Upper lobe of left lung (tissue), 6 donors: ENCODE measurements around the gene HOXC13. TPM values are rescaled to one million over a fixed set of nuclear protein-coding genes. Genes with fewer than 3 reads are reported as not detected.

ENCODE experiments used
- ATAC-seq, 2 donors: fragments of 200-7000 bp; cut with Tn5 transposase; one replicate each; pipeline ENCODE4 v1.9.1; 2022; ENCODE audit warnings: mild to moderate bottlenecking in 2 of 2, moderate library complexity in 2 of 2; ENCODE audit not compliant: low FRiP score in 2 of 2
- DNase-seq, 2 donors: peaks; one replicate each; pipeline ENCODE4 v3.0.0-alpha.2; 2019 to 2020
- H3K27ac ChIP-seq, 4 donors: fragments of 200-600 bp; sonication (generic); one replicate each; pipeline ENCODE4 v1.5.1; 2016 to 2019
- H3K27me3 ChIP-seq, 4 donors: fragments of 200-600 bp; sonication (generic); one replicate each; pipeline ENCODE4 v1.5.1; 2017 to 2019
- H3K36me3 ChIP-seq, 4 donors: fragments of 200-600 bp; sonication (generic); one replicate each; pipeline ENCODE4 v1.5.1; 2016 to 2019
- H3K4me1 ChIP-seq, 4 donors: fragments of 200-600 bp; sonication (generic); one replicate each; pipeline ENCODE4 v1.5.1; 2018 to 2019
- H3K4me3 ChIP-seq, 4 donors: fragments of 200-600 bp; sonication (generic); one replicate each; pipeline ENCODE4 v1.5.1; 2017 to 2019; ENCODE audit warnings: mild to moderate bottlenecking in 2 of 4, moderate library complexity in 1 of 4
- H3K9me3 ChIP-seq, 4 donors: fragments of 200-600 bp; sonication (generic); one replicate each; pipeline ENCODE4 v1.5.1; 2018 to 2019
- EP300 ChIP-seq, 4 donors: sonication (generic); formaldehyde crosslinking; IDR thresholded peaks; one replicate each; pipeline ENCODE4 v1.5.1; 2017; ENCODE audit warnings: antibody characterized with exemption in 4 of 4, control low read depth in 2 of 4
- POLR2A ChIP-seq, 4 donors: fragments of 450-650 bp; IDR thresholded peaks; one replicate each; pipeline ENCODE4 v1.5.1; 2016 to 2017; ENCODE audit warnings: antibody characterized with exemption in 4 of 4, mild to moderate bottlenecking in 2 of 4
- POLR2AphosphoS5 ChIP-seq, 2 donors: sonication (generic); formaldehyde crosslinking; IDR thresholded peaks; one replicate each; pipeline ENCODE4 v1.5.1; 2017; ENCODE audit warnings: antibody characterized with exemption in 2 of 2
- WGBS, 2 donors: methylation state at CpG; one replicate each; pipeline ENCODE4 v1.1.5; 2017 to 2018; 5-methylcytosine and 5-hydroxymethylcytosine counted together
- total RNA-seq, 6 donors: library from RNA; depleted of rRNA in 4 of 6; stranded (reverse); fragments of >200 nt in 4 of 6; gene quantifications; one replicate each; pipeline versions ENCODE4 v1.1.0 to v1.2.1, GENCODE V29; 2016 to 2021
- TF ChIP-seq, protein P1 (sequence below), 6 experiments: fragments of 450-650 bp in 4 of 6; fragments of 200-600 bp in 2 of 6; sonication (generic) in 2 of 6; IDR thresholded peaks; one replicate each; pipeline ENCODE4 v1.5.1; 2016 to 2019; ENCODE audit warnings: antibody characterized with exemption in 6 of 6
- donor health status: DM: no; HTN: no; CAD: no; lungs with moderate emphysema.
- donor health status: DM: no; HTN: yes; CAD: no; lungs with severe emphysema.

The HOXC13 gene
- total RNA-seq, 6 donors from 2014 or later = not detected

DNA sequence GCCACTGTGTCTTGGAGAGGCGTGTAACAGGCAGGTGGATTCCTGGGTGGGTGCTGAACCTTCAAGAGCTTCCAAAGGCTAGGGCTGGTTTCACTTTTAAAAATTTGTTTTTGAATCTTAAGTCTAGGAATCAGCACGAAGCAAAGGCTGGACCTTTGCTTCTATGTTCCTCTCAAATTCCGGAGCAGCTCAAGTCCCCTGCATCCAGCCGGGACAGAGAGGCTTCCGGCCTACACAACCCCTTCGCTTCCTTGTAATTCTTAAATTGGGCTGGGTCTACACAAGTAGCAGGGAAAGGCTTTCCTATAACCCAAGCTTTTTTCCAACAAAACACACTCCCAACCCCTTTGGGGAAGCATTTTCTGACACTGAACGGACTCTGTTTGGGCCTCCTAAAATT is 24.4 kb downstream of the HOXC13 start:
- no peak overlapping the region for H3K4me3 ChIP-seq
- DNase-seq = no peak
- H3K27ac ChIP-seq = no peak overlapping the region
- TF ChIP-seq EP300 (IDR thresholded peaks at IDR 0.05) = no peak
- TF ChIP-seq POLR2AphosphoS5 (IDR thresholded peaks at IDR 0.05) = no peak
- TF ChIP-seq, protein P1, sequence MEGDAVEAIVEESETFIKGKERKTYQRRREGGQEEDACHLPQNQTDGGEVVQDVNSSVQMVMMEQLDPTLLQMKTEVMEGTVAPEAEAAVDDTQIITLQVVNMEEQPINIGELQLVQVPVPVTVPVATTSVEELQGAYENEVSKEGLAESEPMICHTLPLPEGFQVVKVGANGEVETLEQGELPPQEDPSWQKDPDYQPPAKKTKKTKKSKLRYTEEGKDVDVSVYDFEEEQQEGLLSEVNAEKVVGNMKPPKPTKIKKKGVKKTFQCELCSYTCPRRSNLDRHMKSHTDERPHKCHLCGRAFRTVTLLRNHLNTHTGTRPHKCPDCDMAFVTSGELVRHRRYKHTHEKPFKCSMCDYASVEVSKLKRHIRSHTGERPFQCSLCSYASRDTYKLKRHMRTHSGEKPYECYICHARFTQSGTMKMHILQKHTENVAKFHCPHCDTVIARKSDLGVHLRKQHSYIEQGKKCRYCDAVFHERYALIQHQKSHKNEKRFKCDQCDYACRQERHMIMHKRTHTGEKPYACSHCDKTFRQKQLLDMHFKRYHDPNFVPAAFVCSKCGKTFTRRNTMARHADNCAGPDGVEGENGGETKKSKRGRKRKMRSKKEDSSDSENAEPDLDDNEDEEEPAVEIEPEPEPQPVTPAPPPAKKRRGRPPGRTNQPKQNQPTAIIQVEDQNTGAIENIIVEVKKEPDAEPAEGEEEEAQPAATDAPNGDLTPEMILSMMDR (IDR thresholded peaks at IDR 0.05) = no peak
- no peak for TF ChIP-seq POLR2A (IDR thresholded peaks at IDR 0.05)
- peaks cover 0 to 29% (median 12%) of the 10 kb centered on the region in 4 donors for H3K4me1 ChIP-seq
- H3K27me3 ChIP-seq = peaks cover 0 to 81% (median 46%) of the 10 kb centered on the region in 4 donors
- no peak for ATAC-seq
- H3K36me3 ChIP-seq = no peaks in the 10 kb centered on the region
- WGBS, 2 donors = 24 to 30% methylated on average over 7 of the region's 7 CpGs
- no peaks in the 10 kb centered on the region for H3K9me3 ChIP-seq

- Histone ChIP-seq H3K27me3 (peaks cover 0 to 79% (median 43%) of the 10 kb centered on the region in 4 donors), H3K9me3 (no peaks in the 10 kb centered on the region), H3K27ac (no peak overlapping the region), H3K36me3 (no peaks in the 10 kb centered on the region), H3K4me1 (peaks cover 0 to 29% (median 12%) of the 10 kb centered on the region in 4 donors), H3K4me3 (no peak overlapping the region)
- TF ChIP-seq, protein P1 (IDR thresholded peaks at IDR 0.05) = no peak
- DNase-seq (peak in 1 of 2 donors; percentile 85), ATAC-seq (no peak)
- 10 to 11% methylated on average over 30 to 38 of the region's 38 CpGs for WGBS, 2 donors
Observed at GRCh38 chr12:53963434-53964314, 25.0 kb downstream of the HOXC13 start.

- Histone ChIP-seq H3K36me3 (no peaks in the 10 kb centered on the region), H3K4me3 (no peak overlapping the region), H3K9me3 (no peaks in the 10 kb centered on the region), H3K27me3 (peaks cover 0 to 79% (median 45%) of the 10 kb centered on the region in 4 donors), H3K4me1 (peaks cover 0 to 29% (median 12%) of the 10 kb centered on the region in 4 donors), H3K27ac (no peak overlapping the region)
- ATAC-seq = no peak
- TF ChIP-seq EP300 (IDR thresholded peaks at IDR 0.05) = no peak
- TF ChIP-seq POLR2AphosphoS5 (IDR thresholded peaks at IDR 0.05) = no peak
- TF ChIP-seq POLR2A (IDR thresholded peaks at IDR 0.05) = no peak
- TF ChIP-seq, protein P1 (IDR thresholded peaks at IDR 0.05) = no peak
- DNase-seq = no peak
- WGBS, 2 donors = 3 to 5% methylated on average over 2 of the region's 2 CpGs
Observed at GRCh38 chr12:53964315-53964713, 25.7 kb downstream of the HOXC13 start.

DNA sequence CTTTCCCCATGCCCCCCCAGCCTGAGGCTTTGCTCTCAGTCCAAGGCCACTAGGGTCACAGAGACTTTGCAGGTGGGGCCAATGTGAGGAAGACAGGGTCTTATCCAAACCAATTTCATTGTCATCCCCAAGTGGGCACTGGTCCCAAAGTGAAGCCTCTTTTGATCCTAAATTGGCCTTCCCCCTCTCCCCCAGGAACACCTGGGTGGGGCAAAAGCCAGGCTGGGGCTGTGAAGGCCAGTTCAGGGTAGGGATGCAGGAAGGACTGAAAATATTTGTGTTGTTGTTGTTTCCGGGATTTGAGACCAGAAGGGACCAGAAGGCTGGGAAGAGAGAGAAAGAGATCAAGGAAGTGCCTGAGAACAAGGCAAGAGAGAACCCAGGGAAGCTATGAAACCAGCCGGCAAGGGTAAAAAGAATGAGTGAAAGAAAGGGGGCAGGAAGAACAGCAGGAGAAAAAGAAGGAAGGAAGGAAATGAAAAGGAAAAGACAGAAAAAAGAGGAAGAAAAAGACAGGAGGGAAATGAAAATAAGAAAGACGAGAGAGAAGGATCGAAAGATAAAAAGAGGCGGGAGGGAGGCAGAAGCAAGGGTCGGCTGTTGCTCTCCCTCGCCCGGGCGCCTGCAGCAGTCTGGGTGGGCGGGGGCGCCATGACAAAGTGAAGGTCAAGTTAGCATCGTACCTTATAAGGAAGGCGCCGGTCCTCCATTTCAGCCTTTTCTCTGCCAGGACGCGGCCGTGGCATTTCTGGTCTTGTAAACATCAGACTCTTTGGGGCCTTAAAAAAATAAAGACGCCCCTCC is 26.9 kb downstream of the HOXC13 start:
- Histone ChIP-seq H3K27me3 (peaks cover 0 to 84% (median 45%) of the 10 kb centered on the region in 4 donors), H3K4me3 (no peak overlapping the region), H3K4me1 (peaks cover 0 to 27% (median 12%) of the 10 kb centered on the region in 4 donors), H3K27ac (no peak overlapping the region), H3K9me3 (no peaks in the 10 kb centered on the region), H3K36me3 (no peaks in the 10 kb centered on the region)
- ATAC-seq (no peak), DNase-seq (no peak)
- TF ChIP-seq POLR2A (IDR thresholded peaks at IDR 0.05) = no peak
- no peak for TF ChIP-seq EP300 (IDR thresholded peaks at IDR 0.05)
- TF ChIP-seq POLR2AphosphoS5 (IDR thresholded peaks at IDR 0.05) = no peak
- TF ChIP-seq, protein P1 (IDR thresholded peaks at IDR 0.05) = no peak
- WGBS, 2 donors = 4 to 5% methylated on average over 18 of the region's 18 CpGs
